Mesenchymal stem cell (in vitro differentiated cells and primary cell): ENCODE data around the gene FAM107A.

ENCODE experiments used
- DNase-seq: peaks from one replicate; pipeline ENCODE4 v3.0.0-alpha.2; 2013
- H2AFZ ChIP-seq: one replicate; pipeline ENCODE4 v1.6.1; 2013; ENCODE audit warnings: low read depth, mild to moderate bottlenecking, control low read depth, inconsistent platforms, low read length, moderate library complexity
- H2AK5ac ChIP-seq: 2 replicates; pipeline ENCODE4 v1.6.1; 2013; ENCODE audit warnings: low read length, moderate library complexity, mild to moderate bottlenecking, inconsistent platforms; ENCODE audit not compliant: severe bottlenecking
- H2BK120ac ChIP-seq: one replicate; pipeline ENCODE4 v1.6.1; 2013; ENCODE audit warnings: low read depth, mild to moderate bottlenecking, inconsistent platforms, low read length, moderate library complexity
- H2BK12ac ChIP-seq, 2 experiments: one replicate each; pipeline ENCODE4 v1.6.1; 2013; ENCODE audit warnings: inconsistent platforms in 2 of 2, low read length in 2 of 2, mild to moderate bottlenecking in 2 of 2, moderate library complexity in 2 of 2, control low read depth in 1 of 2
- H2BK15ac ChIP-seq: one replicate; pipeline ENCODE4 v1.6.1; 2013; ENCODE audit warnings: mild to moderate bottlenecking, low read depth, inconsistent platforms; ENCODE audit not compliant: poor library complexity, severe bottlenecking
- H2BK5ac ChIP-seq: 2 replicates; pipeline ENCODE4 v1.6.1; 2013; ENCODE audit warnings: low read depth, mild to moderate bottlenecking, low read length, control low read depth, inconsistent platforms; ENCODE audit not compliant: poor library complexity, severe bottlenecking
- H3K14ac ChIP-seq, 2 experiments: one replicate each; pipeline ENCODE4 v1.6.1; 2013; ENCODE audit warnings: inconsistent platforms in 2 of 2, low read length in 2 of 2, control low read depth in 1 of 2, mild to moderate bottlenecking in 1 of 2, moderate library complexity in 1 of 2
- H3K18ac ChIP-seq, 2 experiments: one replicate each; pipeline ENCODE4 v1.6.1; 2013; ENCODE audit warnings: inconsistent platforms in 2 of 2, low read length in 2 of 2, control low read depth in 1 of 2, low read depth in 1 of 2, mild to moderate bottlenecking in 1 of 2
- H3K23ac ChIP-seq, 2 experiments: one replicate each; pipeline ENCODE4 v1.6.1; 2013; ENCODE audit warnings: inconsistent platforms in 2 of 2, low read length in 2 of 2, mild to moderate bottlenecking in 2 of 2, moderate library complexity in 2 of 2, control low read depth in 1 of 2
- H3K27ac ChIP-seq: 2 replicates; pipeline ENCODE4 v1.5.1; 2013; ENCODE audit warnings: mild to moderate bottlenecking, moderate library complexity, low read length, control low read depth, inconsistent platforms; ENCODE audit not compliant: poor library complexity, severe bottlenecking
- H3K27me3 ChIP-seq, 2 experiments: 2 replicates each; pipeline versions ENCODE4 v1.6.1 to v1.7.0; 2013; ENCODE audit warnings: low read length in 2 of 2, mild to moderate bottlenecking in 2 of 2, moderate library complexity in 2 of 2, control low read depth in 1 of 2, inconsistent platforms in 1 of 2; ENCODE audit not compliant: control insufficient read depth in 1 of 2, insufficient read depth in 1 of 2
- H3K36me3 ChIP-seq, 2 experiments: 2 replicates each; pipeline versions ENCODE4 v1.6.1 to v1.7.0; 2013; ENCODE audit warnings: low read length in 2 of 2, control low read depth in 1 of 2, inconsistent platforms in 1 of 2, low read depth in 1 of 2, mild to moderate bottlenecking in 1 of 2; ENCODE audit not compliant: insufficient read depth in 2 of 2, control insufficient read depth in 1 of 2
- H3K4ac ChIP-seq, 2 experiments: one replicate each; pipeline ENCODE4 v1.6.1; 2013; ENCODE audit warnings: inconsistent platforms in 2 of 2, low read length in 2 of 2, mild to moderate bottlenecking in 2 of 2, moderate library complexity in 2 of 2, control low read depth in 1 of 2, low read depth in 1 of 2
- H3K4me1 ChIP-seq: 2 replicates; pipeline ENCODE4 v1.6.1; 2013; ENCODE audit warnings: low read depth, low read length, control low read depth; ENCODE audit not compliant: control insufficient read depth, insufficient read depth
- H3K4me2 ChIP-seq: 2 replicates; pipeline ENCODE4 v1.6.1; 2013; ENCODE audit warnings: low read length, mild to moderate bottlenecking, inconsistent platforms; ENCODE audit not compliant: poor library complexity, severe bottlenecking
- H3K4me3 ChIP-seq, 2 experiments: 2 replicates each; pipeline versions ENCODE4 v1.5.1 to v1.7.0; 2013; ENCODE audit warnings: low read length in 2 of 2, mild to moderate bottlenecking in 2 of 2, control low read depth in 1 of 2, low read depth in 1 of 2; ENCODE audit not compliant: insufficient read depth in 1 of 2
- H3K79me1 ChIP-seq: replicated peaks from 2 replicates; pipeline ENCODE4 v1.6.1; 2013; ENCODE audit warnings: mild to moderate bottlenecking, control low read depth, low read length, inconsistent platforms; ENCODE audit not compliant: poor library complexity, severe bottlenecking
- H3K9ac ChIP-seq: 2 replicates; pipeline ENCODE4 v1.7.0; 2013; ENCODE audit warnings: mild to moderate bottlenecking, low read length, moderate library complexity
- H3K9me3 ChIP-seq: 2 replicates; pipeline ENCODE4 v1.7.0; 2013; ENCODE audit warnings: mild to moderate bottlenecking, low read length; ENCODE audit not compliant: control insufficient read depth
- H4K8ac ChIP-seq: one replicate; pipeline ENCODE4 v1.6.1; 2013; ENCODE audit warnings: inconsistent platforms, mild to moderate bottlenecking, low read length, moderate library complexity
- H4K91ac ChIP-seq: one replicate; pipeline ENCODE4 v1.6.1; 2013; ENCODE audit warnings: mild to moderate bottlenecking, low read length, inconsistent platforms
- WGBS: methylation state at CpG from one replicate; pipeline ENCODE4 v1.1.7; 2013; ENCODE audit warnings: mixed read lengths; 5-methylcytosine and 5-hydroxymethylcytosine counted together

FAM107A gene

GRCh38 chr3:58580826-58581327 is 3.7 kb upstream of the FAM107A start:
- no peak overlapping the region for H2BK120ac ChIP-seq

GRCh38 chr3:58578873-58579272 is 1.7 kb upstream of the FAM107A start:
- Histone ChIP-seq H3K4me2 (no peak overlapping the region), H3K9ac (no peak overlapping the region), H3K4ac (no peak overlapping the region), H3K14ac (no peak overlapping the region), H3K36me3 (no peaks in the 10 kb centered on the region), H3K27me3 (peaks cover 12 to 22% of the 10 kb centered on the region in 2 experiments), H3K9me3 (no peaks in the 10 kb centered on the region), H2BK12ac (no peak overlapping the region), H3K23ac (no peak overlapping the region), H4K91ac (no peak overlapping the region), H3K18ac (no peak overlapping the region), H4K8ac (no peak overlapping the region), H2BK5ac (no peak overlapping the region), H3K79me1 (no peaks in the 10 kb centered on the region), H2AFZ (no peak overlapping the region), H2BK15ac (no peak overlapping the region), H3K27ac (no peak overlapping the region), H3K4me3 (no peak overlapping the region), H2BK120ac (no peak overlapping the region), H2AK5ac (no peak overlapping the region), H3K4me1 (peaks cover 4% of the 10 kb centered on the region)
- DNase-seq, result no peak
- 86% methylated on average over 5 of the region's 5 CpGs for WGBS

More at GRCh38 chr3:58580826-58581327, 3.7 kb upstream of the FAM107A start:
- no peak overlapping the region for H2BK5ac ChIP-seq
- H3K18ac ChIP-seq, result no peak overlapping the region
- no peak for DNase-seq
- H3K9ac ChIP-seq, result no peak overlapping the region
- no peak overlapping the region for H2BK12ac ChIP-seq
- H2AFZ ChIP-seq, result no peak overlapping the region
- no peaks in the 10 kb centered on the region for H3K9me3 ChIP-seq
- no peak overlapping the region for H3K23ac ChIP-seq
- no peak overlapping the region for H3K27ac ChIP-seq
- no peak overlapping the region for H2BK15ac ChIP-seq
- no peak overlapping the region for H3K4me2 ChIP-seq
- peaks cover 12% of the 10 kb centered on the region for H3K4me1 ChIP-seq
- no peak overlapping the region for H4K8ac ChIP-seq
- WGBS, result 20% methylated on average over 3 of the region's 4 CpGs
- H3K4ac ChIP-seq, result no peak overlapping the region
- no peaks in the 10 kb centered on the region for H3K36me3 ChIP-seq
- no peak overlapping the region for H3K4me3 ChIP-seq
- no peak overlapping the region for H3K14ac ChIP-seq
- no peak overlapping the region for H2AK5ac ChIP-seq
- no peak overlapping the region for H4K91ac ChIP-seq
- H3K79me1 ChIP-seq, result no peaks in the 10 kb centered on the region
- peaks cover 13 to 30% of the 10 kb centered on the region in 2 experiments for H3K27me3 ChIP-seq

DNA sequence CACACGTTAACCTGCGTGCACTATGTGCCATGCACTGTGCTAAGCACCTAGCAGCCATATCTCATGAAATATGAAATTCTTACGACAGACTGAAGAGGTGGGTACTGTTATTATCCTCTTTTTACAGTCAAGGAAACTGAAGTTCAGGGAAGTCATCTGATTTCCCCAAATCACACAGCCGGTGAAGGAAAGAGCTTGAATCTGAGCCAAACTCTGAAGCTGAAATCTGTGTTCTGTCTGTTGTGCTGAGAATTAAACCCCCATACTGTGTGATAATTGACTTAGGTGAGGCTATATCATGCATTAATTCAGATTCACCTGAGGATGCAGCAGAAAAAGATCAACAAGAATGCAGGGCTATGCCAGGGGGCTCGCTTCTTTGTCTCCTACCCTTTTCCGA is 475 bp downstream of the FAM107A start:
- no peak overlapping the region for H4K91ac ChIP-seq
- no peak overlapping the region for H3K27ac ChIP-seq
- no peaks in the 10 kb centered on the region for H3K36me3 ChIP-seq
- no peak overlapping the region for H3K14ac ChIP-seq
- no peak overlapping the region for H3K18ac ChIP-seq
- H3K4me1 ChIP-seq, result no peaks in the 10 kb centered on the region
- no peak overlapping the region for H3K4ac ChIP-seq
- H3K9me3 ChIP-seq, result no peaks in the 10 kb centered on the region
- no peak overlapping the region for H2AFZ ChIP-seq
- no peak overlapping the region for H3K23ac ChIP-seq
- H2BK12ac ChIP-seq, result no peak overlapping the region
- WGBS, result 85% methylated on average over 5 of the region's 6 CpGs
- peak overlapping the region in 1 of 2 experiments; percentile 48 for H3K4me3 ChIP-seq
- no peak for DNase-seq
- peak overlapping the region; percentile 66 for H3K9ac ChIP-seq
- H3K4me2 ChIP-seq, result no peak overlapping the region
- no peak overlapping the region for H4K8ac ChIP-seq
- peaks cover 12 to 20% of the 10 kb centered on the region in 2 experiments for H3K27me3 ChIP-seq
- no peak overlapping the region for H2BK120ac ChIP-seq
- H3K79me1 ChIP-seq, result no peaks in the 10 kb centered on the region
- H2BK15ac ChIP-seq, result no peak overlapping the region
- H2BK5ac ChIP-seq, result no peak overlapping the region
- H2AK5ac ChIP-seq, result no peak overlapping the region

GRCh38 chr3:58575971-58576652 is 1.1 kb downstream of the FAM107A start:
- H2AK5ac ChIP-seq, result no peak overlapping the region
- H2BK120ac ChIP-seq, result no peak overlapping the region
- no peaks in the 10 kb centered on the region for H3K79me1 ChIP-seq
- no peak overlapping the region for H3K18ac ChIP-seq
- no peak overlapping the region for H3K14ac ChIP-seq
- no peak overlapping the region for H3K23ac ChIP-seq
- H3K27me3 ChIP-seq, result peaks cover 12 to 20% of the 10 kb centered on the region in 2 experiments
- no peak overlapping the region for H3K4ac ChIP-seq
- no peak overlapping the region for H4K91ac ChIP-seq
- 59% methylated on average over 8 of the region's 8 CpGs for WGBS
- H3K9me3 ChIP-seq, result no peaks in the 10 kb centered on the region
- H2BK12ac ChIP-seq, result no peak overlapping the region
- H2BK15ac ChIP-seq, result no peak overlapping the region
- no peak overlapping the region for H2AFZ ChIP-seq
- H3K9ac ChIP-seq, result no peak overlapping the region
- H4K8ac ChIP-seq, result no peak overlapping the region
- no peak overlapping the region for H2BK5ac ChIP-seq
- no peak overlapping the region for H3K27ac ChIP-seq
- H3K4me3 ChIP-seq, result no peak overlapping the region
- no peaks in the 10 kb centered on the region for H3K36me3 ChIP-seq
- no peak overlapping the region for H3K4me2 ChIP-seq
- H3K4me1 ChIP-seq, result no peaks in the 10 kb centered on the region
- DNase-seq, result no peak
